Measurements from ENCODE around the gene GNG3.

DNA sequence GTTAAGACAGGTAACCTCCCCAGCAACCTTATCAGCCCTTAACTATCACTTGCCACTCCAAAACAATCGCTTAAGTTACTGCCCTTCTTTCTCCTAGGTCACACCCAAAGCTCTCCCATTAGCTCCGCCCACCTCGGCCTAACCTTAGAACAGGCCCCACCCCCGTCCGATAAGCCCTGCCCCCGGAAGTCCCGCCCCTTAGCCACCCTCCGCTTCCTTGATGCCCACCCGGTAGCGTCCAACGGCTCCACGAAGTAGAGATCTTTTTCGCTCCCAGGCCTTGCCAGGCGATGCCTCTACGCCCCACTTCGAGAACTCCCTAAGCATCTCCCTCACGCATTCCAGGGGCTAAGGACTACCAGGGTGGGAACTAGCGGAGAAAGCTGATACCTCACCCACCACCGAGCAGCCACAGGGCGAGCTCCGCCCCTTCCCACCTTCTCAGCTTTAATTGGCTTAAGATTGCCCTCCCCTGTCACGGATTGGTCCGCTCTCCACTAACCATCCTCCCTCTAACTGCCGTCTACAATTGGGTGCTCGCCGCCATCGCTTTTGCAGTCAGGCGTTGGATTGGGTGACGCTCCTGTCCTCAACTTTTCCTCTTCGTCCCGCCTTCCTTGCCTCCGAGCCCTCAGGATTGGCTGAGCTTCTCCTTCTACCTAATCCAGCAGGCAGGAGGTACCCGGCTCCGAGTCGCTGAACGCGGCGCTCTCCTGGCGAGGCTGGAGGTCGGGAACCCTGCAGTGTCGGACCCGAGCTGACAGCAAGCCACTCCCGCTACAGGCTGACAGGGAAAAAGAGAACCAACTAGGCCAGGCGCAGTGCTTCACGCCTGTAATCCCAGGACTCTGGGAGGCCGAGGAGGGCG is 46.5 kb downstream of the GNG3 start, which contains the start of gene ZBTB3:
- TF ChIP-seq CTCF (IDR thresholded peaks at IDR 0.05) (peak in 4 of 6 experiments; percentile 10 to 42 (median 30)), POLR2A (IDR thresholded peaks at IDR 0.05) (peak in 2 of 4 donors; percentile 53 to 80)
